ENCODE results near the gene TEDC2.

DNA sequence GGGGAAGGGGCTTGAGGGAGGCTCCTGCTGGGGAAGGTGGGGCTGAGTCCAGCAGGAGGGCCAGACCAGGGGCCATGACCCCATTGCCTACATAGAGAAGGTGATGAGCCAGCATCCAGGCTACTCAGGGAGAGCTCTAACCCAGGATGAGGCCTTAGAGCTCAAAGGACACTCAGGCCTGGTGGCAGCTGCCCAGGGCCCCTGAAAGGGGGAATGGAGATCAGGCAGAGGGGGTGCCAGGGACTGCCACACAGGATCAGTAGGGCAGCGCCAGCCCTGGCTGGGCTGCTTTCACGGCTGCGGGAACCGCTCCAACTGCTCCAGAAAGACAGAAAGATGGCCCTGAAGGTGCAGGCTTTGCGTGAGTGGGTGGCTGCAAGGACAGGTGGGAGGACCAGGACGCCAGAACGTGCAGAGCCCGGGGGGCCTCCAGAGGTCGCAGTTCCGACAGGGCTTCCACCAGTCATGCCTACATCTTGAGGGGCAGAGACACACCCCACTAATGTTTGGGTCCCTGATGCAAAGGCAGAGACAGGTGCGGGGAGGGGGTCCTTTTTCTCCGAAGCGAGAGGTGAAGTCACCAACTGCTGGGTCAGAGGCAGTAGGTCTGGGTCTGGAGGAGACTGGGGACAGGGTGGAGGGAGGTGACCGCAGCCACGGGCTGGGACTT, 53.0 kb downstream of the TEDC2 start:
- no peak for TF ChIP-seq KDM5A (IDR thresholded peaks at IDR 0.05)
- no peak for TF ChIP-seq USF2 (IDR thresholded peaks at IDR 0.05)
- TF ChIP-seq CTCF (IDR thresholded peaks at IDR 0.05), result no peak
- no peak for TF ChIP-seq ZSCAN20 (CRISPR knock-in tag; IDR thresholded peaks at IDR 0.05)
- TF ChIP-seq RFX5 (IDR thresholded peaks at IDR 0.05), result no peak
- TF ChIP-seq CEBPB (IDR thresholded peaks at IDR 0.05), result no peak
- TF ChIP-seq RAD21 (conservative IDR thresholded peaks at IDR 0.05 in 1 of 2, IDR thresholded peaks at IDR 0.05 in 1 of 2), result no peak
- TF ChIP-seq SREBF2 (IDR thresholded peaks at IDR 0.05), result no peak
- TF ChIP-seq, protein P1, sequence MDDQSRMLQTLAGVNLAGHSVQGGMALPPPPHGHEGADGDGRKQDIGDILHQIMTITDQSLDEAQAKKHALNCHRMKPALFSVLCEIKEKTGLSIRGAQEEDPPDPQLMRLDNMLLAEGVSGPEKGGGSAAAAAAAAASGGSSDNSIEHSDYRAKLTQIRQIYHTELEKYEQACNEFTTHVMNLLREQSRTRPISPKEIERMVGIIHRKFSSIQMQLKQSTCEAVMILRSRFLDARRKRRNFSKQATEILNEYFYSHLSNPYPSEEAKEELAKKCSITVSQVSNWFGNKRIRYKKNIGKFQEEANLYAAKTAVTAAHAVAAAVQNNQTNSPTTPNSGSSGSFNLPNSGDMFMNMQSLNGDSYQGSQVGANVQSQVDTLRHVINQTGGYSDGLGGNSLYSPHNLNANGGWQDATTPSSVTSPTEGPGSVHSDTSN (IDR thresholded peaks at IDR 0.05), result no peak
- TF ChIP-seq JUNB (IDR thresholded peaks at IDR 0.05), result no peak
